ENCODE measurements around the gene GID8.

The GID8 gene

GRCh38 chr20:62938105-62938888 is at the start of gene GID8:
TSS of gene GID8 (plus strand) at chr20:62938147. CDS start at chr20:62941503, 3,356 bp downstream.
- no peak for FAIRE-seq

- FAIRE-seq = no peak
Measured at GRCh38 chr20:62888406-62888805, 49.5 kb upstream of the GID8 start.

- FAIRE-seq = no peak
Measured at GRCh38 chr20:62888910-62889309, 49.0 kb upstream of the GID8 start.

- FAIRE-seq = no peak
Measured at GRCh38 chr20:62889411-62889810, 48.5 kb upstream of the GID8 start.

DNA sequence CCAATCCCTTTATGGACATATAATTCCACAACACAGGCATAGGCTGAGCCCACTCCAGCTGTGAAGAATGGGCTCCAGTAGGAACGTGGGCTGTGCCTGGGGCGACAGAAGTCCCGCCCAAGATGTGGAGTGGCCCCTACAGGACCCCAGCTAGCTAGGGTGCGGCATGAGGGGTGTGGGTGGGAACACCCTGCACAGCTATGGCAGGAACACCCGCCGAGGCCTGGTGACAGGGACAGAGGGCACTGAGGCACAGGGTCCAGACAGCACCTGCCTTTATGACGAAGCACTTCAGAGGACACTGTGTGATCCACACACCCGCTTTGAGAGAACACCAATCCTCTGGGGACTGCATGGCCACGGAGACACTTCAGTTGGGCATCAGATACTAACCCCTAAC is 48.1 kb upstream of the GID8 start:
- no peak for FAIRE-seq

GRCh38 chr20:62890444-62890843 is 47.5 kb upstream of the GID8 start:
- FAIRE-seq = no peak

DNA sequence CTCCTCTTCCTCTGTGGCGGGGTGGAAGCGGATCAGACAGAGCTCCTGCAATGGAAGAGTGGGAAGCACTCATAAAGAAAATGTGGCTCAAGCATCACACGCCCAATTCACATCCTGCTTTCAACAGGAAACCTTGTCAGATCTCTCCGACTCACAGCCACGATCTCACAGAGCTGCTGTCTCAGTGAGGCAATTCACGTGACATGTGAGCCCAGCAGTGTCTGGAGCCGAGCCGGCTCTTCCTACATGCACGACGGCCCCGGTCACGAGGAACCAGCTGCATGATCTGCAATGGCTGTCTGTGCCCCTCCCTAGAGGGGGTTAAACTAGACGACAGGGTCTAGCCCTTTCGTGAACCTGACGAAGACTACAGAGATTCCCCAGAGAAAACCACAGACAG is 46.8 kb upstream of the GID8 start:
- FAIRE-seq = no peak

GRCh38 chr20:62892348-62893304 is 45.3 kb upstream of the GID8 start:
- no peak for FAIRE-seq

- no peak for FAIRE-seq
Measured at GRCh38 chr20:62893700-62894099, 44.2 kb upstream of the GID8 start.

GRCh38 chr20:62894261-62894660 is 43.7 kb upstream of the GID8 start:
- no peak for FAIRE-seq

DNA sequence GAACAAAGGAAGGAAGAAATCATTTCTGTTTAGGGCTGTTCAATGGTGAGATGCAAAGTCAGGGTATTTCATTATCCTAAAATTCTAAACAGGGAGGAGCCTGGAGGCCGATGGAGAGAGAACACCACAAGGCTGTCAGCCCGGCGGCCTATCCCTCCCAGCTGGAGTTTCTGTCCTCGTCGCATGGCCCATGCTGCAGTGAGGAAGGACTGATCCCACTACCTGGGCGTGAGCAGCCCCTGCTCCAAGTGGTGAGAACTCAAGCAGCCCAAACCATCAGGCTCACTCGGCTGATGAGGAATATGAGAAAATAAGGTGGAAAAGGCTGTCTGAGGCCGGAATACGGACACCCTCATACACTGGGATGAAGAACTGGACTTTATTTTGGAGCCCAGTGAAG is 42.4 kb upstream of the GID8 start:
- FAIRE-seq = no peak

- FAIRE-seq = no peak
Measured at GRCh38 chr20:62896526-62896925, 41.4 kb upstream of the GID8 start.

DNA sequence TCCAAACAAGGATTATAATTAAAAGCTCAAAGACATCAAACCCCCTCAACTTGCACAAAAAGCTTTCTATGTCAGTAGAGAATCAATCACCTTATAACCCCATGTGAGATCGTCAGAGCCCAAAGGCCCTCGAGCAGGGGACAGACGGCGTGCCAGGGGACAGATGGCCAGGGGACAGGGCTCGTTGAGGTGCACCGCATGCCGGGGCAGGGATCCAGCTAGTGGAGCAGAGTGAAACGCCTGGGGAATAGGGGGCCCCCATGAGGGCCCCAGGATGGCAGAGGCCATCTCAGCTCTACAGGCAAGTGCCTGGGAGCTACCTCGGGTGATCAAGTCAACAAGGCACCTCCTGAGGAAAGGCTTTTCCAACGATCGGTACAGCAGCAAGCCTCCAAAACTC is 40.3 kb upstream of the GID8 start:
- no peak for FAIRE-seq

DNA sequence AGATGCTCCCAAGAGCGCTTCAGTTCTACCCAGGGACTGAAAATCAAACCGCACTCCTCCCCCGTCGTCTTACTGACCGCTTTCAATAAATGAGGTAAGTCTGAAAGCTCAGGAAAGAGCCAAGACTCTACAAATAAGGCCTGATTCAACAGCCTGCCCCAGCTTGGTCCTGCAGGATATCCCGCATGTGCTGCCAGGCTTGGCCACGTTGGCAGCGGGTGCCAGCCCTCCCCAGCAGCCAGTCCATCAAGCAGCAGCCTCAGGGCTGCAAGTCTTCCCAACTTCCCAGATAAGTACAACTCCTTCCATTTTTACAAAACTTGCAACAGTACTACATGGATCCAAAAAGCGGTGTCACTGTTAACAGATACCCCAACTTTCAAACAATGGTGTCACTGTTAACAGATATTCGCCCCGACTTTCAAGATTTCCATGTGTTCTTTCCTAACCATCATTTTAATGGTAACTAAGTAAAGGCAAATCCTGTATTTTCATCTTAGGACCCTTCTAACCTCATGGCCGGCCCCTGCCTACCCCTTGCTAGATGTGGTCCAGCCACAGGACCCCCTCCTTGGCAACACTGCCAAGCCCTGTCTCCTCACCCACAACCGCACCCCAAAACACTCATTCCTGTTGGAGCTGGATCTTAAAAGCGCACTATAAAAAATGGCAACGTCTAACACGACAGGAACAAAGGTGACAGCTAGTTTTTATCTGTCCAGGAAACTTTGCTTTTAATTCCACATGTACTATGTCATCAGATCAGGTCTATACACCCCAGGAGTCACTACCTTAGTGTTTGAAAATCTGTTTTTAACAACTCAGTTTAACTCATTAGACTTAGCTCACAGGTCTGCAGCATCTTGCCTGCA is 39.6 kb upstream of the GID8 start:
- no peak for FAIRE-seq

GRCh38 chr20:62898970-62899632 is 38.8 kb upstream of the GID8 start:
- FAIRE-seq = no peak

- no peak for FAIRE-seq
Measured at GRCh38 chr20:62899633-62900051, 38.3 kb upstream of the GID8 start.

GRCh38 chr20:62900052-62900691 is 37.8 kb upstream of the GID8 start:
- no peak for FAIRE-seq

- no peak for FAIRE-seq
Measured at GRCh38 chr20:62900692-62901584, 37.0 kb upstream of the GID8 start.

- FAIRE-seq = no peak
Measured at GRCh38 chr20:62901891-62902290, 36.1 kb upstream of the GID8 start.

GRCh38 chr20:62902926-62903615 is 34.9 kb upstream of the GID8 start:
- FAIRE-seq = no peak

All from colon (tissue), 2 donors.